Lung (tissue), 12 donors: ENCODE data around the gene VPS8. TPM values are rescaled to one million over a fixed set of nuclear protein-coding genes. Genes with fewer than 3 reads are reported as not detected.

Experiments
- ATAC-seq: fragments of 200-7000 bp; cut with Tn5 transposase; one replicate; pipeline ENCODE4 v1.9.1; 2020; ENCODE audit warnings: moderate number of reproducible peaks; ENCODE audit not compliant: insufficient read depth, low FRiP score
- DNase-seq, 3 donors: peaks; one replicate each; pipeline ENCODE4 v3.0.0-alpha.2; 2013 to 2017
- H3K27ac ChIP-seq, 2 donors: one replicate each; pipeline ENCODE4 v1.5.1; 2013; ENCODE audit warnings: mild to moderate bottlenecking in 2 of 2, moderate library complexity in 2 of 2, control low read depth in 1 of 2, inconsistent platforms in 1 of 2, low read depth in 1 of 2, low read length in 1 of 2
- H3K27me3 ChIP-seq, 3 donors: one replicate each; pipeline ENCODE4 v1.5.1; 2013; ENCODE audit warnings: low read length in 2 of 3; ENCODE audit not compliant: control insufficient read depth in 3 of 3, insufficient read depth in 3 of 3
- H3K36me3 ChIP-seq, 4 donors: one replicate each; pipeline ENCODE4 v1.5.1; 2013; ENCODE audit warnings: low read length in 4 of 4, mild to moderate bottlenecking in 1 of 4, moderate library complexity in 1 of 4; ENCODE audit not compliant: control insufficient read depth in 4 of 4, insufficient read depth in 4 of 4
- H3K4me1 ChIP-seq, 5 donors: one replicate each; pipeline ENCODE4 v1.5.1; 2013; ENCODE audit warnings: low read length in 5 of 5, mild to moderate bottlenecking in 2 of 5, moderate library complexity in 1 of 5; ENCODE audit not compliant: control insufficient read depth in 5 of 5, insufficient read depth in 5 of 5
- H3K4me3 ChIP-seq: one replicate; pipeline ENCODE4 v1.5.1; 2013; ENCODE audit warnings: mild to moderate bottlenecking, control low read depth, moderate library complexity
- H3K9ac ChIP-seq, 2 donors: one replicate each; pipeline ENCODE4 v1.5.1; 2013; ENCODE audit warnings: low read length in 2 of 2, control low read depth in 1 of 2; ENCODE audit not compliant: insufficient read depth in 1 of 2
- H3K9me3 ChIP-seq, 4 donors: one replicate each; pipeline ENCODE4 v1.5.1; 2013; ENCODE audit warnings: low read length in 3 of 4, mild to moderate bottlenecking in 1 of 4, moderate library complexity in 1 of 4; ENCODE audit not compliant: control insufficient read depth in 4 of 4, insufficient read depth in 3 of 4
- WGBS, 2 donors: extraction: QIAGEN DNeasy Blood & Tissue Kit; methylation state at CpG; one replicate each; pipeline ENCODE4 v1.1.7; 2013; 5-methylcytosine and 5-hydroxymethylcytosine counted together
- polyA plus RNA-seq, 2 donors: library from polyadenylated mRNA; stranded (reverse); fragments of 200-250 nt; gene quantifications; one replicate each; pipeline ENCODE4 v1.2.1, GENCODE V29; 2013
- total RNA-seq, 2 donors: library from RNA; depleted of rRNA in 1 of 2; stranded (reverse); fragments of >200 nt in 1 of 2; gene quantifications; one replicate each; pipeline ENCODE4 v1.2.1, GENCODE V29; 2014 to 2021
- TF ChIP-seq, protein P1 (sequence below): IDR thresholded peaks from 2 replicates; pipeline ENCODE4 v1.5.1; 2012; ENCODE audit warnings: mild to moderate bottlenecking; ENCODE audit errors: control extremely low read depth, extremely low read depth
- donor health status: control.
- donor health status: control.
- donor health status: Bipolar disorder and iron deficiency.
- donor health status: healthy.
- donor health status: DM: yes; HTN: yes; CAD: no.

VPS8 gene
- total and polyA plus RNA-seq, 4 donors, result 13.9 to 184 (median 38.5) TPM

DNA sequence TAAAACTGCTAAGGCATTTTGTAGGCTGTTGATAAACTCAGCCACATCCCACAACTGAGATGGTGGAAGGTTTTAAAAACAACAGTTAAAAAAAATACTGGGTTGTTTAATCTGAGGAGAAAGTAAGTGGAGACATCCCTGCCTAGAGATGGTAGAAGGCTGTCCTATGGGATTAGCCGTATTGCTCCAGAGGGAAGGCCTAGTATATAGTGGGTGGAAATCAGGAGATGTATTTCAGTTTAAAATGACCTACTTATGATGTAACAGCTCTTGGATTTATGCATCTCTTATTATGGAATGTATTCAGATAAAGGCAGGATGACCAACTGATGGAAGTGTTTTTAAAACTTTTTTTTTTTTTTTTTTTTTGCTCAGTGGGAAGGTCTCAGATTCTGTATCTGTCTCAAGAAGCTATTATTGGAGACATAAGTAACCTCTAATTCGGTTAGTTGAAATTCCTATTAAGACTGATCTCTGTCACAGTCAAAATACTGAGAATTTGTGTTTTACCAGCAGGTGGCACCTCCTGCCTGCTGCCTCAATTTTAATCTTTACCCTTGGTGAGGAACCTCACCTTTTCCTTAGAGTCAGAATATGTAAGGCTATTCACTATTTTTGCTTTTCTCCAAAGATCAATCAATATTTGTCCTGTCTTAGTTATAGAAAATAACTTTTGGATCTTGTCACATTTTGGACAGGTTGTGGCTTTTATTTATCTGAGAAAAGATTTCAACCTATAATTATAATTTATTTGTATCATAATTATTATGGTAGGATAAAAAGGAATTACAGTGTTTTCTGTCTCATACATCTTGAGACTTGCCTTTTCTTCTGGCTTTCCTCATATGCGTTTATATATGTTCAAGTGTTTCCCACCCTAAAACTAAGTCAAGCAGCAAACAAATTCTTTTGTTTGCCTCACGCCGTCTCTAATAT, 63.0 kb downstream of the VPS8 start:
- Histone ChIP-seq H3K4me3 (no peak overlapping the region), H3K4me1 (peaks cover 0 to 3% (median 0%) of the 10 kb centered on the region in 5 donors), H3K27me3 (no peaks in the 10 kb centered on the region), H3K9me3 (no peaks in the 10 kb centered on the region), H3K27ac (no peak overlapping the region), H3K36me3 (peaks cover 0 to 14% (median 6%) of the 10 kb centered on the region in 4 donors), H3K9ac (no peak overlapping the region)
- TF ChIP-seq, protein P1, sequence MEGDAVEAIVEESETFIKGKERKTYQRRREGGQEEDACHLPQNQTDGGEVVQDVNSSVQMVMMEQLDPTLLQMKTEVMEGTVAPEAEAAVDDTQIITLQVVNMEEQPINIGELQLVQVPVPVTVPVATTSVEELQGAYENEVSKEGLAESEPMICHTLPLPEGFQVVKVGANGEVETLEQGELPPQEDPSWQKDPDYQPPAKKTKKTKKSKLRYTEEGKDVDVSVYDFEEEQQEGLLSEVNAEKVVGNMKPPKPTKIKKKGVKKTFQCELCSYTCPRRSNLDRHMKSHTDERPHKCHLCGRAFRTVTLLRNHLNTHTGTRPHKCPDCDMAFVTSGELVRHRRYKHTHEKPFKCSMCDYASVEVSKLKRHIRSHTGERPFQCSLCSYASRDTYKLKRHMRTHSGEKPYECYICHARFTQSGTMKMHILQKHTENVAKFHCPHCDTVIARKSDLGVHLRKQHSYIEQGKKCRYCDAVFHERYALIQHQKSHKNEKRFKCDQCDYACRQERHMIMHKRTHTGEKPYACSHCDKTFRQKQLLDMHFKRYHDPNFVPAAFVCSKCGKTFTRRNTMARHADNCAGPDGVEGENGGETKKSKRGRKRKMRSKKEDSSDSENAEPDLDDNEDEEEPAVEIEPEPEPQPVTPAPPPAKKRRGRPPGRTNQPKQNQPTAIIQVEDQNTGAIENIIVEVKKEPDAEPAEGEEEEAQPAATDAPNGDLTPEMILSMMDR, result peak; percentile 32
- ATAC-seq, result no peak
- 78 to 82% methylated on average over 5 of the region's 5 CpGs for WGBS, 2 donors
- DNase-seq, result peak; percentile 18 to 59 (median 53)

GRCh38 chr3:184880276-184881019, 68.5 kb downstream of the VPS8 start:
- TF ChIP-seq, protein P1, result no peak
- DNase-seq (no peak), ATAC-seq (no peak)
- Histone ChIP-seq H3K9ac (no peak overlapping the region), H3K4me1 (no peaks in the 10 kb centered on the region), H3K4me3 (no peak overlapping the region), H3K27ac (no peak overlapping the region), H3K9me3 (no peaks in the 10 kb centered on the region), H3K36me3 (peaks cover 0 to 20% (median 6%) of the 10 kb centered on the region in 4 donors), H3K27me3 (no peaks in the 10 kb centered on the region)
- 91 to 97% methylated on average over 2 of the region's 2 CpGs for WGBS, 2 donors

GRCh38 chr3:184884359-184885017, 72.5 kb downstream of the VPS8 start:
- H3K36me3 ChIP-seq, result peaks cover 0 to 10% (median 5%) of the 10 kb centered on the region in 4 donors

More at GRCh38 chr3:184884359-184885017, 72.5 kb downstream of the VPS8 start:
- no peak overlapping the region for H3K27ac ChIP-seq
- H3K27me3 ChIP-seq, result no peaks in the 10 kb centered on the region
- no peak for ATAC-seq
- WGBS, 2 donors, result 72 to 84% methylated on average over 1 of the region's 1 CpG
- H3K4me3 ChIP-seq, result no peak overlapping the region
- TF ChIP-seq, protein P1, result no peak
- H3K9me3 ChIP-seq, result no peaks in the 10 kb centered on the region
- no peak overlapping the region for H3K9ac ChIP-seq
- H3K4me1 ChIP-seq, result no peaks in the 10 kb centered on the region
- no peak for DNase-seq
